OCI-LY1 (cell line): Measurements from ENCODE around the gene EYA3.

ENCODE experiments used
- EZH2 ChIP-seq: fragments of 200-600 bp; sonication (generic), shearing (Covaris generic); IDR thresholded peaks from 2 replicates; pipeline ENCODE4 v1.8.0; 2017; ENCODE audit warnings: borderline replicate concordance, mixed run types, mild to moderate bottlenecking, antibody characterized with exemption, low read length, moderate library complexity, mixed read lengths
- TF ChIP-seq, protein P1 (sequence below): fragments of 200-600 bp; sonication (generic), shearing (Covaris generic); IDR thresholded peaks from 2 replicates; pipeline ENCODE4 v1.5.1; 2017; ENCODE audit warnings: mild to moderate bottlenecking, antibody characterized with exemption, low read length, moderate library complexity, mixed read lengths

DNA sequence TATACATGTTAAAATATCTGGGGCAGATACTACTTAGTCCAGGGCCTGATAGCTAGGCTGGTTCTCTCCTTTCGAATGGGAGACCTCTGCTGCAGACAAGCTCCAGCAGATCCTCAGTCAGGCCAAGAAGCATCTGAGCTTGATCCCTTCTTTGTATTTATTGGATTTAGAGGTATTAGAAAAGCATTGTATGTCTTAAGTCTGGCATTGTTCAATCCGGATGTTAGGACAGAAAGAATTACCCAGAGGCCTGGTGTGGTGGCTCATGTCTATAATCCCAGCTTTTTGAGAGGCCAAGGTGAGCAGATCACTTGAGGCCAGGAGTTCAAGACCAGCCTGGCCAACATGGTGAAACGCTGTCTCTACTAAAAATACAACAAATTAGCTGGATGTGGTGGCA, 21.2 kb upstream of the EYA3 start:
- no peak for TF ChIP-seq EZH2
- TF ChIP-seq, protein P1, sequence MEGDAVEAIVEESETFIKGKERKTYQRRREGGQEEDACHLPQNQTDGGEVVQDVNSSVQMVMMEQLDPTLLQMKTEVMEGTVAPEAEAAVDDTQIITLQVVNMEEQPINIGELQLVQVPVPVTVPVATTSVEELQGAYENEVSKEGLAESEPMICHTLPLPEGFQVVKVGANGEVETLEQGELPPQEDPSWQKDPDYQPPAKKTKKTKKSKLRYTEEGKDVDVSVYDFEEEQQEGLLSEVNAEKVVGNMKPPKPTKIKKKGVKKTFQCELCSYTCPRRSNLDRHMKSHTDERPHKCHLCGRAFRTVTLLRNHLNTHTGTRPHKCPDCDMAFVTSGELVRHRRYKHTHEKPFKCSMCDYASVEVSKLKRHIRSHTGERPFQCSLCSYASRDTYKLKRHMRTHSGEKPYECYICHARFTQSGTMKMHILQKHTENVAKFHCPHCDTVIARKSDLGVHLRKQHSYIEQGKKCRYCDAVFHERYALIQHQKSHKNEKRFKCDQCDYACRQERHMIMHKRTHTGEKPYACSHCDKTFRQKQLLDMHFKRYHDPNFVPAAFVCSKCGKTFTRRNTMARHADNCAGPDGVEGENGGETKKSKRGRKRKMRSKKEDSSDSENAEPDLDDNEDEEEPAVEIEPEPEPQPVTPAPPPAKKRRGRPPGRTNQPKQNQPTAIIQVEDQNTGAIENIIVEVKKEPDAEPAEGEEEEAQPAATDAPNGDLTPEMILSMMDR = no peak
